ENCODE measurements around the gene NSFL1C.

The NSFL1C gene

GRCh38 chr20:1486566-1486965 is 19.9 kb upstream of the NSFL1C start:
- H3K27ac ChIP-seq: no peak overlapping the region
- DNase-seq (ENCODE audit: low read depth, low spot score): no peak

- peak overlapping the region; percentile 59 for H3K27ac ChIP-seq
- DNase-seq (ENCODE audit: low read depth, low spot score): no peak
These were observed 17.9 kb upstream of the NSFL1C start for GRCh38 chr20:1484438-1485116.

- DNase-seq (ENCODE audit: low read depth, low spot score): no peak
- H3K27ac ChIP-seq: peak overlapping the region; percentile 98
These were observed 13.4 kb upstream of the NSFL1C start for GRCh38 chr20:1479831-1480595.

GRCh38 chr20:1478566-1478965 is 11.9 kb upstream of the NSFL1C start:
- peak overlapping the region; percentile 98 for H3K27ac ChIP-seq
- DNase-seq (ENCODE audit: low read depth, low spot score): no peak

- no peak for DNase-seq (ENCODE audit: low read depth, low spot score)
- H3K27ac ChIP-seq: peak overlapping the region; percentile 98
These were observed 11.3 kb upstream of the NSFL1C start for GRCh38 chr20:1477896-1478490.

GRCh38 chr20:1474817-1475603 is 8.4 kb upstream of the NSFL1C start:
- H3K27ac ChIP-seq: peak overlapping the region; percentile 52
- DNase-seq (ENCODE audit: low read depth, low spot score): peak; percentile 88

- peak overlapping the region; percentile 52 for H3K27ac ChIP-seq
- no peak for DNase-seq (ENCODE audit: low read depth, low spot score)
These were observed 7.7 kb upstream of the NSFL1C start for GRCh38 chr20:1474325-1474724.

GRCh38 chr20:1473246-1474220 is 6.9 kb upstream of the NSFL1C start:
- no peak overlapping the region for H3K27ac ChIP-seq
- no peak for DNase-seq (ENCODE audit: low read depth, low spot score)

GRCh38 chr20:1472556-1473245 is 6.1 kb upstream of the NSFL1C start:
- no peak for DNase-seq (ENCODE audit: low read depth, low spot score)
- H3K27ac ChIP-seq: no peak overlapping the region

GRCh38 chr20:1471242-1471641 is 4.6 kb upstream of the NSFL1C start:
- DNase-seq (ENCODE audit: low read depth, low spot score): no peak
- no peak overlapping the region for H3K27ac ChIP-seq

GRCh38 chr20:1469925-1470571 is 3.4 kb upstream of the NSFL1C start:
- peak overlapping the region; percentile 76 for H3K27ac ChIP-seq
- peak; percentile 95 for DNase-seq (ENCODE audit: low read depth, low spot score)

- H3K27ac ChIP-seq: peak overlapping the region; percentile 76
- no peak for DNase-seq (ENCODE audit: low read depth, low spot score)
These were observed 2.8 kb upstream of the NSFL1C start for GRCh38 chr20:1469306-1469905.

- no peak for DNase-seq (ENCODE audit: low read depth, low spot score)
- H3K27ac ChIP-seq: no peak overlapping the region
These were observed 1.5 kb upstream of the NSFL1C start for GRCh38 chr20:1468117-1468624.

GRCh38 chr20:1467355-1468116 is 887 bp upstream of the NSFL1C start:
- no peak overlapping the region for H3K27ac ChIP-seq
- DNase-seq (ENCODE audit: low read depth, low spot score): no peak

- no peak for DNase-seq (ENCODE audit: low read depth, low spot score)
- no peak overlapping the region for H3K27ac ChIP-seq
These were observed 369 bp upstream of the NSFL1C start for GRCh38 chr20:1467082-1467354.

GRCh38 chr20:1465470-1466210 is 1.0 kb downstream of the NSFL1C start:
- no peak for DNase-seq (ENCODE audit: low read depth, low spot score)
- peak overlapping the region; percentile 82 for H3K27ac ChIP-seq

Measured in epithelial cell of prostate (primary cell).